SH-SY5Y (cell line): Measurements from ENCODE around the gene PKP4.

ENCODE experiments used
- GATA2 ChIP-seq: IDR thresholded peaks from 2 replicates; pipeline ENCODE4 v1.6.1; 2011; ENCODE audit warnings: mild to moderate bottlenecking, low read depth, low read length
- GATA3 ChIP-seq: IDR thresholded peaks from 2 replicates; pipeline ENCODE4 v1.6.1; 2011; ENCODE audit warnings: low read depth, mild to moderate bottlenecking, low read length, moderate library complexity

- TF ChIP-seq GATA2: no peak
- no peak for TF ChIP-seq GATA3
Observed at GRCh38 chr2:158498043-158498748, 41.4 kb downstream of the PKP4 start.
